ENCODE results near the gene PCDH9.

PCDH9 gene

GRCh38 chr13:66513728-66514127 lies 716.4 kb downstream of the PCDH9 start:
- Histone ChIP-seq H3K36me3 (ENCODE audit: insufficient read depth, low read length) (no peaks in the 10 kb centered on the region), H3K79me2 (ENCODE audit: insufficient read depth, low read length) (no peaks in the 10 kb centered on the region), H3K27me3 (ENCODE audit: insufficient read depth, low read length, poor library complexity, severe bottlenecking) (no peaks in the 10 kb centered on the region), H2AFZ (ENCODE audit: low read length) (no peak overlapping the region), H3K4me3 (ENCODE audit: low read length, poor library complexity, severe bottlenecking) (no peak overlapping the region), H3K4me1 (ENCODE audit: insufficient read depth, low read length, poor library complexity, severe bottlenecking) (no peaks in the 10 kb centered on the region), H3K9me3 (ENCODE audit: insufficient read depth, low read depth, low read length) (no peaks in the 10 kb centered on the region), H3K9me2 (replicated peaks; ENCODE audit: low read depth, low read length) (no peaks in the 10 kb centered on the region), H3F3A (ENCODE audit: low read depth) (no peaks in the 10 kb centered on the region), H4K20me1 (ENCODE audit: insufficient read depth, low read length, poor library complexity, severe bottlenecking) (no peaks in the 10 kb centered on the region), H3K9ac (ENCODE audit: low read depth, low read length, poor library complexity, severe bottlenecking) (no peak overlapping the region), H3K4me2 (ENCODE audit: low read depth, low read length, poor library complexity, severe bottlenecking) (no peak overlapping the region)
- TF ChIP-seq CTCF (conservative IDR thresholded peaks at IDR 0.05; ENCODE audit: low read length) (no peak), EZH2phosphoT487 (IDR thresholded peaks at IDR 0.05; ENCODE audit: borderline replicate concordance) (no peak)

- Histone ChIP-seq H3K27me3 (ENCODE audit: insufficient read depth, low read length, poor library complexity, severe bottlenecking) (no peaks in the 10 kb centered on the region), H3K79me2 (ENCODE audit: insufficient read depth, low read length) (no peaks in the 10 kb centered on the region), H3K9ac (ENCODE audit: low read depth, low read length, poor library complexity, severe bottlenecking) (no peak overlapping the region), H3F3A (ENCODE audit: low read depth) (no peaks in the 10 kb centered on the region), H3K36me3 (ENCODE audit: insufficient read depth, low read length) (no peaks in the 10 kb centered on the region), H3K4me3 (ENCODE audit: low read length, poor library complexity, severe bottlenecking) (no peak overlapping the region), H3K9me3 (ENCODE audit: insufficient read depth, low read depth, low read length) (no peaks in the 10 kb centered on the region), H3K4me1 (ENCODE audit: insufficient read depth, low read length, poor library complexity, severe bottlenecking) (no peaks in the 10 kb centered on the region), H3K9me2 (replicated peaks; ENCODE audit: low read depth, low read length) (no peaks in the 10 kb centered on the region), H4K20me1 (ENCODE audit: insufficient read depth, low read length, poor library complexity, severe bottlenecking) (no peaks in the 10 kb centered on the region), H2AFZ (ENCODE audit: low read length) (no peak overlapping the region), H3K4me2 (ENCODE audit: low read depth, low read length, poor library complexity, severe bottlenecking) (no peak overlapping the region)
- no peak for TF ChIP-seq EZH2phosphoT487 (IDR thresholded peaks at IDR 0.05; ENCODE audit: borderline replicate concordance)
- no peak for TF ChIP-seq CTCF (conservative IDR thresholded peaks at IDR 0.05; ENCODE audit: low read length)
Observed at GRCh38 chr13:66509175-66509574, 721.0 kb downstream of the PCDH9 start.

GRCh38 chr13:66508153-66508909 lies 721.8 kb downstream of the PCDH9 start:
- H3K4me2 ChIP-seq (ENCODE audit: low read depth, low read length, poor library complexity, severe bottlenecking) = no peak overlapping the region

More at GRCh38 chr13:66508153-66508909, 721.8 kb downstream of the PCDH9 start:
- H3K4me3 ChIP-seq (ENCODE audit: low read length, poor library complexity, severe bottlenecking) = no peak overlapping the region
- TF ChIP-seq CTCF (conservative IDR thresholded peaks at IDR 0.05; ENCODE audit: low read length) = no peak
- no peak for TF ChIP-seq EZH2phosphoT487 (IDR thresholded peaks at IDR 0.05; ENCODE audit: borderline replicate concordance)
- no peaks in the 10 kb centered on the region for H3K27me3 ChIP-seq (ENCODE audit: insufficient read depth, low read length, poor library complexity, severe bottlenecking)
- H3K9ac ChIP-seq (ENCODE audit: low read depth, low read length, poor library complexity, severe bottlenecking) = no peak overlapping the region
- no peaks in the 10 kb centered on the region for H3K36me3 ChIP-seq (ENCODE audit: insufficient read depth, low read length)
- H3K79me2 ChIP-seq (ENCODE audit: insufficient read depth, low read length) = no peaks in the 10 kb centered on the region
- H3K9me3 ChIP-seq (ENCODE audit: insufficient read depth, low read depth, low read length) = no peaks in the 10 kb centered on the region
- no peak overlapping the region for H2AFZ ChIP-seq (ENCODE audit: low read length)
- H3F3A ChIP-seq (ENCODE audit: low read depth) = no peaks in the 10 kb centered on the region
- no peaks in the 10 kb centered on the region for H3K4me1 ChIP-seq (ENCODE audit: insufficient read depth, low read length, poor library complexity, severe bottlenecking)
- no peaks in the 10 kb centered on the region for H3K9me2 ChIP-seq (replicated peaks; ENCODE audit: low read depth, low read length)
- no peaks in the 10 kb centered on the region for H4K20me1 ChIP-seq (ENCODE audit: insufficient read depth, low read length, poor library complexity, severe bottlenecking)

Measured in Loucy (cell line).